Endodermal cell (in vitro differentiated cells): Measurements from ENCODE around the gene CBX8. TPM values are rescaled to one million over a fixed set of nuclear protein-coding genes. Genes with fewer than 3 reads are reported as not detected.

Source experiments
- DNase-seq: peaks from one replicate; pipeline ENCODE4 v3.0.0-alpha.2; 2017
- H3K27ac ChIP-seq: 2 replicates; pipeline ENCODE4 v1.5.1; 2013; ENCODE audit warnings: mild to moderate bottlenecking, low read depth, low read length, moderate library complexity
- H3K27me3 ChIP-seq: 2 replicates; pipeline ENCODE4 v1.6.1; 2013; ENCODE audit warnings: mild to moderate bottlenecking, low read length, moderate library complexity; ENCODE audit not compliant: insufficient read depth, control insufficient read depth, poor library complexity, severe bottlenecking
- H3K36me3 ChIP-seq: 2 replicates; pipeline ENCODE4 v1.7.0; 2013; ENCODE audit warnings: mild to moderate bottlenecking, low read length, moderate library complexity; ENCODE audit not compliant: control insufficient read depth, insufficient read depth
- H3K4me1 ChIP-seq: one replicate; pipeline ENCODE4 v1.7.0; 2013; ENCODE audit warnings: low read length; ENCODE audit not compliant: control insufficient read depth, insufficient read depth
- H3K4me3 ChIP-seq: 2 replicates; pipeline ENCODE4 v1.5.1; 2013; ENCODE audit warnings: mild to moderate bottlenecking, low read length, moderate library complexity
- H3K9ac ChIP-seq: 2 replicates; pipeline ENCODE4 v1.6.1; 2013; ENCODE audit warnings: mild to moderate bottlenecking, low read length, moderate library complexity; ENCODE audit not compliant: poor library complexity, severe bottlenecking; ENCODE audit errors: extremely low read depth
- H3K9me3 ChIP-seq: 2 replicates; pipeline ENCODE4 v1.6.1; 2013; ENCODE audit warnings: mild to moderate bottlenecking, low read length, moderate library complexity; ENCODE audit not compliant: control insufficient read depth
- H3K27ac Mint-ChIP-seq: 2 replicates; pipeline ENCODE4 v1.8.0; 2020; ENCODE audit warnings: mixed read lengths
- H3K27me3 Mint-ChIP-seq: 2 replicates; pipeline ENCODE4 v1.8.0; 2021; ENCODE audit warnings: mild to moderate bottlenecking, mixed read lengths; ENCODE audit not compliant: insufficient read depth
- H3K36me3 Mint-ChIP-seq: 2 replicates; pipeline ENCODE4 v1.8.0; 2020; ENCODE audit warnings: low read depth, mixed read lengths
- H3K4me1 Mint-ChIP-seq: 2 replicates; pipeline ENCODE4 v1.8.0; 2020; ENCODE audit warnings: mixed read lengths
- H3K4me3 Mint-ChIP-seq: 2 replicates; pipeline ENCODE4 v1.8.0; 2020; ENCODE audit warnings: mild to moderate bottlenecking, moderate library complexity, mixed read lengths
- H3K9me3 Mint-ChIP-seq: 2 replicates; pipeline ENCODE4 v1.8.0; 2020; ENCODE audit warnings: mild to moderate bottlenecking, mixed read lengths
- CTCF ChIP-seq: fragments of 200-600 bp; sonication (generic); conservative IDR thresholded peaks from 2 replicates; pipeline ENCODE4 v1.5.0; 2021; ENCODE audit warnings: antibody characterized with exemption, mild to moderate bottlenecking
- WGBS, 2 experiments: methylation state at CpG; one replicate each; pipeline versions ENCODE4 v1.1.5 to v1.1.7; 2013; ENCODE audit warnings: missing lambda C conversion rate in 2 of 2, mixed read lengths in 1 of 2; ENCODE audit not compliant: insufficient coverage in 1 of 2, insufficient read length in 1 of 2; 5-methylcytosine and 5-hydroxymethylcytosine counted together
- total RNA-seq, 2 donors: library from RNA; stranded (reverse); fragmentation: NEBNext Ultra II Directional in 1 of 2; extraction: Animal tissue kit (Norgen Biotek cat#: 25700) in 1 of 2; gene quantifications; 2 replicates in 1 of 2; 3 replicates in 1 of 2; pipeline ENCODE4 v1.2.1, GENCODE V29; 2021

Gene CBX8
- total RNA-seq, 2 donors from 2014 or later: 5.4 to 5.6 TPM

DNA sequence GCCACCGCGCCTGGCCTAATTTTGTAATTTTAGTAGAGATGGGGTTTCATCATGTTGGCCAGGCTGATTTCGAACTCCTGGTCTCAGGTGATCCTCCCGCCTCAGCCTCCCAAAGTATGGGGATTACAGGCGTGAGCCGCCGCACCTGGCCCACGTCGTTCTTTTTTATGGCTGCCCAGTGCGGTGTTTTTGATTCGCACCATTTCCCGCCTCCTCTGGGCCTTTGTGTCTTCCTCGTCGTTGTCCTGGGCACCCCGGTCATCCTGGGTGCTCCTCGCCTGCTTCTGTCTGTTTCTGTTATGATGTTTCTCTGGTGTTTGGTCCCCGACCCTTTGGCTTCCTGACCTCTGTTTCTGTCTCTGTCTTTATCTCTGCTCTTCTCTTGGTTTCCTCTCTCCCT lies 27.4 kb upstream of the CBX8 start:
- Histone ChIP-seq H3K9ac (no peak overlapping the region), H3K4me1 (no peaks in the 10 kb centered on the region), H3K4me3 (no peak overlapping the region), H3K27ac (no peak overlapping the region), H3K9me3 (no peaks in the 10 kb centered on the region), H3K36me3 (no peaks in the 10 kb centered on the region), H3K27me3 (peaks cover 71% of the 10 kb centered on the region)
- Mint-ChIP-seq H3K27me3 (peaks cover 95% of the 10 kb centered on the region), H3K9me3 (peaks cover 3% of the 10 kb centered on the region), H3K4me1 (peaks cover 13% of the 10 kb centered on the region), H3K4me3 (no peak overlapping the region), H3K27ac (no peak overlapping the region), H3K36me3 (peaks cover 3% of the 10 kb centered on the region)
- no peak for DNase-seq
- no peak for TF ChIP-seq CTCF
- WGBS, 2 experiments: 87 to 97% methylated on average over 10 to 17 of the region's 17 CpGs

GRCh38 chr17:79822583-79823124 lies 25.8 kb upstream of the CBX8 start:
- Mint-ChIP-seq H3K9me3 (peaks cover 3% of the 10 kb centered on the region), H3K27ac (no peak overlapping the region), H3K36me3 (peaks cover 3% of the 10 kb centered on the region), H3K4me1 (peaks cover 5% of the 10 kb centered on the region), H3K27me3 (peaks cover 95% of the 10 kb centered on the region), H3K4me3 (no peak overlapping the region)
- Histone ChIP-seq H3K9me3 (no peaks in the 10 kb centered on the region), H3K36me3 (no peaks in the 10 kb centered on the region), H3K27ac (no peak overlapping the region), H3K9ac (no peak overlapping the region), H3K27me3 (peaks cover 87% of the 10 kb centered on the region), H3K4me1 (no peaks in the 10 kb centered on the region), H3K4me3 (no peak overlapping the region)
- no peak for TF ChIP-seq CTCF
- DNase-seq: no peak
- 94 to 95% methylated on average over 17 of the region's 17 CpGs for WGBS, 2 experiments

DNA sequence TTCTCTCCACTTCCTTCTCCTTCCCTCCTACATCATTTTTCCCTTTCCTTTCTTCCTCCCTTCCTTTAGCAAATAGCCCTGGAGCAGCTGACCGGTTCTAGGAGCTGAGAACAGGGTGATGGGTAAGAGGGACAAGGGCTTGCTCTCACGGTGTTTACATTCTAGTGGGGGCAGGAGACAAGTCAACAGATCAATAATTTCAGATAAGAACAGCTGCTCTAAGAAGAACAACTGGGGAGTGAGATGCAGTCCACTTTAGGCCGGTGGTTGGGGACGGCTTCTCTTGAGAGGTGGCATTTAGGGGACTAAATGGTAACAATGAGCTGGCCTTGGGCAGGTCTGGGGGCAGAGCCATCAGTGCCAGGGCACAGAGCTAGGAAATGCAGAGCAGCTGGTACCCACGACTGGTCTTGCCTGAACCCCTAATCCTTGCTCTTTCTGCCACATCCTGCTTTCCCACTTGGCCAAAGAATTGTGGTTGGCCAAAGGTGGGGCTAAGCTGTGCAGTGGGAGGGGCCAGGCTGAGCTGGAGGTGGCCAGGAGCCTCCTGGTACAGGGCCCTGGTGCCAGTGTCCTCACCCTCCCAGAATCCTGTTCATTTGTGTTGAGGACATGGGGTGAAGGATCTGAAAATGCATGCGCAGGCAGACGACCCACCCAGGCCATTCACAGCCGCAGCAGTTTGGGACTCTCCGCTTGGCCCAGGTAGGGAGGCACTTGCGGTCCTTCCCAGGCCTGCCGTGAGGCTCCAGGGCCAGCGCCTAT lies 24.6 kb upstream of the CBX8 start:
- Mint-ChIP-seq H3K4me1 (peaks cover 2% of the 10 kb centered on the region), H3K36me3 (peaks cover 3% of the 10 kb centered on the region), H3K4me3 (no peak overlapping the region), H3K27ac (no peak overlapping the region), H3K27me3 (peaks cover 95% of the 10 kb centered on the region), H3K9me3 (peaks cover 3% of the 10 kb centered on the region)
- no peak overlapping the region for H3K9ac ChIP-seq
- H3K27ac ChIP-seq: no peak overlapping the region
- no peak for TF ChIP-seq CTCF
- 89% methylated on average over 8 to 12 of the region's 12 CpGs for WGBS, 2 experiments
- peaks cover 89% of the 10 kb centered on the region for H3K27me3 ChIP-seq
- no peaks in the 10 kb centered on the region for H3K9me3 ChIP-seq
- H3K4me3 ChIP-seq: no peak overlapping the region
- H3K4me1 ChIP-seq: no peaks in the 10 kb centered on the region
- no peak for DNase-seq
- H3K36me3 ChIP-seq: no peaks in the 10 kb centered on the region
